HepG2 (cell line): ENCODE data around the gene UBC. TPM values are rescaled to one million over a fixed set of nuclear protein-coding genes. Genes with fewer than 3 reads are reported as not detected.

ENCODE experiments used
- ATF5 ChIP-seq: sonication (generic); formaldehyde crosslinking; IDR thresholded peaks from 2 replicates; pipeline ENCODE4 v1.4.0; 2020; ENCODE audit warnings: mild to moderate bottlenecking, low read depth, missing genetic modification reagents
- ATM ChIP-seq: fragments of 450-650 bp; IDR thresholded peaks from 2 replicates; pipeline ENCODE4 v1.7.1; 2017; ENCODE audit warnings: mild to moderate bottlenecking, borderline replicate concordance
- BHLHE40 ChIP-seq: IDR thresholded peaks from 2 replicates; pipeline ENCODE4 v1.6.1; 2011; ENCODE audit warnings: low read length, improper control_type of control experiment
- BRD4 ChIP-seq: sonication (generic); formaldehyde crosslinking; IDR thresholded peaks from 2 replicates; pipeline ENCODE4 v1.4.0; 2020; ENCODE audit warnings: missing genetic modification reagents
- DNMT1 ChIP-seq: sonication (generic); formaldehyde crosslinking; IDR thresholded peaks from 2 replicates; pipeline ENCODE4 v1.5.1; 2020; ENCODE audit warnings: mild to moderate bottlenecking, missing genetic modification reagents
- JUNB ChIP-seq: sonication (generic); formaldehyde crosslinking; IDR thresholded peaks from 2 replicates; pipeline ENCODE4 v1.8.0; 2022; ENCODE audit warnings: missing genetic modification reagents, mild to moderate bottlenecking, borderline replicate concordance
- KDM5B ChIP-seq: sonication (generic); formaldehyde crosslinking; IDR thresholded peaks from 2 replicates; pipeline ENCODE4 v1.4.0; 2020; ENCODE audit warnings: missing genetic modification reagents, mild to moderate bottlenecking, borderline replicate concordance
- NCOA1 ChIP-seq: sonication (generic); formaldehyde crosslinking; IDR thresholded peaks from 2 replicates; pipeline ENCODE4 v1.9.0; 2021; ENCODE audit warnings: missing genetic modification reagents
- SNRNP70 ChIP-seq: fragments of 200-400 bp; formaldehyde crosslinking; IDR thresholded peaks from 2 replicates; pipeline ENCODE4 v1.6.1; 2017; ENCODE audit warnings: mild to moderate bottlenecking, low read depth, low read length, moderate library complexity
- ZBTB25 ChIP-seq: IDR thresholded peaks from 2 replicates; pipeline ENCODE4 v1.6.1; 2018; ENCODE audit warnings: missing genetic modification reagents
- ZNF142 ChIP-seq: sonication (generic); formaldehyde crosslinking; IDR thresholded peaks from 2 replicates; pipeline ENCODE4 v1.4.0; 2020; ENCODE audit warnings: missing genetic modification reagents
- ZNF160 ChIP-seq: sonication (generic); formaldehyde crosslinking; IDR thresholded peaks from 2 replicates; pipeline ENCODE4 v1.8.0; 2022; ENCODE audit warnings: mild to moderate bottlenecking, inconsistent platforms, missing genetic modification reagents
- ZNF318 ChIP-seq: sonication (generic); formaldehyde crosslinking; IDR thresholded peaks from 2 replicates; pipeline ENCODE4 v1.4.0; 2020; ENCODE audit warnings: mild to moderate bottlenecking, missing genetic modification reagents
- polyA plus RNA-seq, 8 experiments: library from polyadenylated mRNA; depleted of rRNA in 3 of 8; stranded (reverse) in 7 of 8; unstranded in 1 of 8; fragments of >200 nt; fragmentation: Illumina TruSeq in 4 of 8; extraction: Trizol in 4 of 8; gene quantifications; 2 replicates each; pipeline versions ENCODE4 v1.2.1 to v1.2.3, GENCODE V29; 2011 to 2016; ENCODE audit warnings: low read depth in 4 of 8, missing spikeins in 1 of 8, mixed read lengths in 1 of 8; ENCODE audit not compliant: insufficient read depth in 1 of 8
- total RNA-seq, 5 experiments: library from RNA; depleted of rRNA; stranded (reverse); fragments of >200 nt; fragmentation: Illumina TruSeq; extraction: Trizol; gene quantifications; 2 replicates each; pipeline ENCODE4 v1.2.3, GENCODE V29; 2016; ENCODE audit warnings: low read depth in 1 of 5

The UBC gene
- total and polyA plus RNA-seq, 2 of the 13 experiments (the other 11 are each of a cell fraction or from before 2014, with no cell fraction given), result 805 to 1,432 TPM

DNA sequence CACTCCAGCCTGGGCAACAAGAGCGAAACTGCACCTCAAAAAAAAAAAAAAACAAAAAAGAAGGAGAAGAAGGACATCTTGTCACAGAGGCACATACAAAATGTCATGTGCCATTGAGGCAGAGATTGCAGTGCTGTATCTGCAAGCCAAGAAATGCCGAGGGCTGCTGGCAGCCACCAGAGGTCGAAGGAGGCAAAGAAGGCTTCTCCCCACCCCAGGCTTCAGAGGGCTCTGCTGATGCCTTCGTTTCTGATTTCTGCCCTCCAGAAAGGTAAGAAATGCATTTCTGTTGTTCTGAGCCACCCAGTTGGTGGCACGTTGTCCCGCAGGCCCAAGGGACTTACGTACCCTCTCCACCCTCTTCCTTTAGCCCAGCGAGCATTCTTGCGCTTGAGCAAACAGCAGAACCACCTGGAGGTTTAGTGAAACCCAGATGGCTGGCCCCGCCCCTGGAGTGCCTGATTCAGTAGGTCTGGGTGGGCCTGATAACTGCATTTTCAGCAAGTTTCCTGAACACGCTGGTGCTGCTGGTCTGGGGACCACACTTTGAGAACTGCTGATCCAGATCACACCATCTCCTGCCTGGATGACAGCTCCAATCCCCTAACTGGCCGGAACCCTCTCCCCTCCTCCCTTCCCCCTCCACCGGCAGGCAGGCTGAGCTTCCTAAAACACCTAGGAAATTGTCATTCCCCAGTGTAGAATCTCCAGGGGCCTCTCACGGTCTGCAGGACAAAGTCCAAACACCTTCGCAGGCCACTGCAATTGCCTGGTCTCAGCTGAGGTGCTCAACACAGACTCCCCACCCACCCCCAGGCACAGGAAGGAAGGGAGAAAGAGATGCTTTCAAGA is 29.6 kb downstream of the UBC start (continued):
- TF ChIP-seq JUNB (CRISPR knock-in tag) (no peak), ZNF142 (CRISPR knock-in tag) (no peak), ATM (no peak), BHLHE40 (peak; percentile 56; the same call in 1 of the 2 replicates), BRD4 (CRISPR knock-in tag) (no peak), ZNF318 (CRISPR knock-in tag) (no peak), ZBTB25 (CRISPR knock-in tag) (no peak), ATF5 (CRISPR knock-in tag) (no peak), NCOA1 (no peak), KDM5B (CRISPR knock-in tag) (no peak; the same call in 1 of the 2 replicates), ZNF160 (CRISPR knock-in tag) (no peak), DNMT1 (CRISPR knock-in tag) (no peak), SNRNP70 (no peak)
